GM19193 (cell line): ENCODE results near the gene NPR2.

Experiments used
- POLR2A ChIP-seq: IDR thresholded peaks from 4 replicates; pipeline ENCODE4 v1.6.1; 2011; ENCODE audit not compliant: insufficient read depth, insufficient read length; ENCODE audit errors: extremely low read depth

The NPR2 gene

GRCh38 chr9:35789541-35789940, 1.9 kb upstream of the NPR2 start:
- no peak for TF ChIP-seq POLR2A

GRCh38 chr9:35790025-35790384, 1.4 kb upstream of the NPR2 start:
- no peak for TF ChIP-seq POLR2A

- TF ChIP-seq POLR2A, result no peak
Measured at GRCh38 chr9:35790385-35791296, 750 bp upstream of the NPR2 start.

GRCh38 chr9:35792024-35792813, 828 bp downstream of the NPR2 start:
- TF ChIP-seq POLR2A, result no peak

DNA sequence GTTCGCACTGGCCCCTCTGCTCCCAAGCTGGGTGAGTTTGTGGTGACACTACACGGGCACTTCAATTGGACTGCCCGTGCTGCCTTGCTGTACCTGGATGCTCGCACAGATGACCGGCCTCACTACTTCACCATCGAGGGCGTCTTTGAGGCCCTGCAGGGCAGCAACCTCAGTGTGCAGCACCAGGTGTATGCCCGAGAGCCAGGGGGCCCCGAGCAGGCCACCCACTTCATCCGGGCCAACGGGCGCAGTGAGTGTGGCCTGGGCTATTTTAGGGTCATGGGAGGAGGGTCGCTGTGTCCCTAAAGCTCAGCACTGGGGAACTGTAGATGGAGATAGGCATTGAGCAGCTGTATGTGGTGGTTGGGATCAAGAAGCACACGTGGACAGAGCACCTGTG, 1.4 kb downstream of the NPR2 start:
- no peak for TF ChIP-seq POLR2A

GRCh38 chr9:35793461-35793860, 2.1 kb downstream of the NPR2 start:
- TF ChIP-seq POLR2A, result no peak

- TF ChIP-seq POLR2A, result no peak
Measured at GRCh38 chr9:35795695-35796094, 4.3 kb downstream of the NPR2 start.

DNA sequence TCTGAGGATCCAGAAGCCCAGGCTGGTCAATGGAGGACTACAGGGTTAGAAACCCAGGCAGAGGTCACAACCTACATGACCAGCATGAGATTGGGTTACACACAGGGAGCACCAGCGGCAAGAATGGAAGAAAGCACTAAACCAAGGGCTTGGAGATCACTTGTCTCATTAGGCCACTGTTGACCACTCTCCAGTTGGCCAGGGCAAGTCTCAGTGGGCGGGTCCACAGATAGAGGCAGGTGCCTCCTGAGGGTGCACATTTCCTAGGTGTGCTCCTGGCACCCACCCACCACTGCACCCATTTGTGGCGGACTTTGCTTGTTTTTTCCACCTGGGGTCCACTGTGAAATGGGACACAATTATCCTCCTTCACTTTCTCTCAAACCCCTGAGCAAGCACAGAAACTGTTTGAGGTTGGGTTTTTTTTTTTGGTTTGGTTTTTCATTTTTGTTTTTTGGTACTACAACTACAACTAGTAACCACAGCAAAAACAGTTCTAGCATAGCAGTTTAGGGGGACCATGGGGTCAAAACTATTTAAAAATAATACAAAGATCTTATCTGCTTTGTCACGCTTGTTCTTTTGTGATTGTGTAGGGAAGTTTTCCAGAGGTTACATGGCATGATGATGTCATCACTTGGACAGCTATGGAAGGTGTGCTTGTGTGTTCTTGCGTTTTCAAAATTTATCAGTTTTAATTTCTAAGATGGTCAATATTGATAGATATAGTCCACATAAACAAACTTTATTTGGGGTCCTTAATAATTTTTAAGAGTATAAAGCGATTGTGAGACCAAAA, 6.1 kb downstream of the NPR2 start:
- no peak for TF ChIP-seq POLR2A

DNA sequence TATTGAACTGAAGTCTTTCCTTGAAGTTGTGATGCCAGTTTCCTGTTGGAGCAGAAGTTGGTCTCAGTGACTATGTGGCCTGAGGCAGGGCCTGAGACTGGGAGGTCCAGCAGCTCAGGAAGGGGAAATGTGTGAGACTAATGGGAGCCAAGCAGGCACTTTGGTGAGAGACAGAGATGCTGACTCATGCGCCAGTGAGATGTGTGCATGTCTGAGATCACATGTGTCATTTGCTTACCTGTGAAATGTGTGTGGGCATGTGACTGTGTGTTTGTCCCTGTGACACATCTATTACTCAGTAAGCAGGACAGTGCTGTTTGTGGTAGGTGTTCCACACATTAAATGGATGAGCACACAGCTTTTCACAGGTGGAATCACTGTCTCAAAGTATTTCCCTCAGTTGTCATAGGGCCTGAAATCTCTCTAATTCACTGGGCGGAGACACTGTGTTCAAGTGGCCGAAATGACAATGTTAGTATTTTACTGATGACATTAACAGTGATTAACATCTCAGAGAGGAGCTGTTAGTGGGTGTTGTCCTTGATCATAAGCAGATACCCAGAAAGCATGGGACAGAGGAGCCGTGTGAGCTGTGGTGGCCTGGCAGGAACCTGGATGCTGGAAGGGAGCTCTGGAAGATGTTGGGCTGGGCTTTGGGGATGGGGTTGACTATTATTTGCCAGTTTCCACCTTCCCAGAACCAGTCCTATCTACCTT, 7.4 kb downstream of the NPR2 start:
- no peak for TF ChIP-seq POLR2A

DNA sequence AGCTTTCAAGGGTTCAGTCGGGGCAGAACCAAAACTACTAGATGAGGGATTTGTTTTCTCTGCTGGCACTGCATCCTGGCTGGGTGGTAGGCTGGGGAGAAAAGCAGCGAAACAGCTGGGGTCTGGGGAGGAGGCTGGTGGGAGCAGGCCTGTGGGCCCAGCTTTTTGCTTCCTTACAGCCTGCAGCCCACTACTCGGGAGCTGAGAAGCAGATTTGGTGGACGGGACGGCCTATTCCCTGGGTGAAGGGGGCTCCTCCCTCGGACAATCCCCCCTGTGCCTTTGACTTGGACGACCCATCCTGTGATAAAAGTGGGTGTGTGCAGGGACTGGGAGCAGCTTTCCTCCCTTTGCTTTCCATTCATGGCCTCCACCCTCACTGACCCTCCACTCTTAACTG, 9.1 kb downstream of the NPR2 start:
- TF ChIP-seq POLR2A, result no peak

- no peak for TF ChIP-seq POLR2A
Measured at GRCh38 chr9:35801328-35802128, 10.1 kb downstream of the NPR2 start.

DNA sequence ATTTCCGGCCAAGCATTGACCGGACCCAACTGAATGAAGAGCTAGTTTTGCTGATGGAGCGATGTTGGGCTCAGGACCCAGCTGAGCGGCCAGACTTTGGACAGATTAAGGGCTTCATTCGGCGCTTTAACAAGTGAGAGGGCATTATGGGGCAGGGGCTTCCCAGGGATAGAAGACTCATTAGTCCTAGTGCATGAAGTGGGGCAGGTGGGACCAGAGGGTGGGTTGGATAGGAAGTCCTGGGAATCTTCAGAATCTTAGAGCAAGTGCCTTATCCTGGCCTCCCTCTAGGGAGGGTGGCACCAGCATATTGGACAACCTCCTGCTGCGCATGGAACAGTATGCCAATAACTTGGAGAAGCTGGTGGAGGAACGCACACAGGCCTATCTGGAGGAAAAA, 14.7 kb downstream of the NPR2 start:
- TF ChIP-seq POLR2A, result no peak

- TF ChIP-seq POLR2A, result no peak
Measured at GRCh38 chr9:35808433-35808832, 17.0 kb downstream of the NPR2 start.

DNA sequence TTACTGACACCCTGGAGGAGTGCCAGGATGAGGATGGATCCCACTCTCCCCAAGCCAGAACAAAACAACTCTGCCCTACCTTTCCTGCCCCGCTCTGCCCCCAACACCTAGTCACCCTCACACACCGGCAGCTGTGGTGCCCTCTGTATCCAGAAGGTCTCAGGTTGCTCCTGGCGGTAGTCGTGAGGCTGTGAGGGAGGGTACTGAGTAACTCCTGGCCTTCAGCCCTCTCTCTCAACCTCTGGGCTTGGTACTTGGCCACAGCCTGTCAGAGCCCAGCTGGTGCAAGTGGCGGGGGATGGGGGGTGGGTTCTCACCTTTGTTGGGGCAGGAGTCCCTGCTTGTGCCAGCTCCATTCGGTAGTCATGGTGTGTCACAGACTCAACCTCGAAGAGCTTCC, 18.7 kb downstream of the NPR2 start:
- TF ChIP-seq POLR2A, result no peak
